GM19240 (cell line): ENCODE results near the gene DCP1B.

Experiments
- DNase-seq: peaks from one replicate; pipeline ENCODE4 v3.0.0; 2011; ENCODE audit warnings: low spot score; ENCODE audit not compliant: insufficient read length

DCP1B gene

DNA sequence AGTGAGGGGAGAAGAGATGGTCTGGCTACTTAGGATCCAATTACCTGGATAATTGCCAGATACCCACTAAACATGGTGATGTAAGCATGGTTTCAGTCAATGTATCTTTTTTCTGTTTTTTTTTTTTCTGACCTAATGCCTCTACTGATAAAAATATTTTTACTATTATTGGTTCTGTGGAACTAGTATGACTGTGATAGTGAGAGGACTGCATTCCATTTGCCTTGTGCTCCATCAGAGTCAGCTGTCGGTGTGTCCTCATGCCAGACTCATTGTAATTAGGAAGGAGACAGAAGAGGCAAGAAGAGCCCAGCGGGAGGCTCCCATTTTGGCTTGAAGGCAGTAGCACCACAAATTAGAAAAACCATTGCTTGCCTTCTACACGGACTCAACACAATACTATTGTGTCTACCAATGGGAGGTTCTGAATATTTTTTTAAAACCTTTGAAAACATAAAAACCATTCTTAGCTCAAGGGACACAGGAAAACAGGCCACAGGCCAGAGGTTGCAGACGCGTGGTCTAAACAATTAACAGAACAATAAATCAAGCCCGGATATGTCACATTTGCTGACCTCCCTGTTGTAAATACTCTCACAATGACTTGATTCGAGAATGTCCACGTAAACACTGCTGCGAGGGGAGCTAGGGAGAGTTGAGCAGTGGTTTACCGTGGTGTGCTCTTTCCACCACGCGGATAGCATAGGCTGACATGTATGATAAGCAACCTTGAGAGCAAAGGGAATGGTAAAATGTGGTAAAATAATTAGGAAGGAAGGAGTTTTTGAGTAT is 13.5 kb upstream of the DCP1B start:
- no peak for DNase-seq

GRCh38 chr12:2016862-2017545 is 12.7 kb upstream of the DCP1B start:
- DNase-seq = no peak

- DNase-seq = no peak
Observed at GRCh38 chr12:2014231-2014630, 10.0 kb upstream of the DCP1B start.

- DNase-seq = no peak
Observed at GRCh38 chr12:2013527-2014223, 9.4 kb upstream of the DCP1B start.

- no peak for DNase-seq
Observed at GRCh38 chr12:2013086-2013485, 8.8 kb upstream of the DCP1B start.

DNA sequence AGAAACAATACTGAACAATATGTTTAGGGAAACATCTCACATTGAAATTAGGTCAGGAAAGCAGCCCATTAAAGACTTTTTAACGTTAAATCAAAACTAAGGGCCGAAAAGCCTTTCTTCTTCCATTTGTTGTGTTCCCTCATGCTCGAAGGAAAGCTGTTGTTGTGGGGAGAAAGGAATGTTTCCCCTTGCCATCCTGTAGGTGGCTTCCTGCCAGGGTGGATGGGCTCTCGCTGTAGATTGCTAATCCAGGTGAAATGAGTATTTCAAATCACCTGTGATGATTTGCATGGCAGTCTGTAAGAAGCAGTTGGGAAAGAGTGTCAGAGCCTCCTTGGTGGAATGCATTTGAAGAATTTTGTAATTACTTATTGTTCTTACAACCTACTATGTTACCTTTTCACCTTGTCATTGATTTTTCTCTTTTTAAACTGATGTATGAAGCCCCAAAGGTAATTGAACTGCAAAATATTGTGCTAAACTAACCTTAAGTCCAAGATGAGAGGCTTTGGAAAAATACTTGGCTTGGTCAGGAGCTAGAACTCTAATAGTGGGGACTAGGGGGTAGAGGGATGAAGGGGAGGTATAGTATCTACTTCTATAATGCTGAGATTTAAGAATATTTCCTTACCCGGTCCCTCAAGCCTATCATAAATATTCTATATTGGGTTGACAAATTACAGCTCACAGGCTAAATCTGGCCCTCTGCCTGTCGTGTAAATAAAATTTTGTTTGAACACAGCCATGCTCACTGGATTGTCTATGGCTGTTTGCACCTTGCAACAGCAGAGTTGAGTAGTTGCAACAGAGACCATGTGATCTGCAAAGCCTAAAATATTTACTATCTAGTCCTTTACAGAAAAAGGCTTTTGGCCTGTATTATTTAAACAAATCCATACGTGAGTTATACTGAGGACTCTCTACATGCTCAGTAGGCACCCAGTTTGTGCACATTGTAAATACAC is 7.7 kb upstream of the DCP1B start:
- no peak for DNase-seq

DNA sequence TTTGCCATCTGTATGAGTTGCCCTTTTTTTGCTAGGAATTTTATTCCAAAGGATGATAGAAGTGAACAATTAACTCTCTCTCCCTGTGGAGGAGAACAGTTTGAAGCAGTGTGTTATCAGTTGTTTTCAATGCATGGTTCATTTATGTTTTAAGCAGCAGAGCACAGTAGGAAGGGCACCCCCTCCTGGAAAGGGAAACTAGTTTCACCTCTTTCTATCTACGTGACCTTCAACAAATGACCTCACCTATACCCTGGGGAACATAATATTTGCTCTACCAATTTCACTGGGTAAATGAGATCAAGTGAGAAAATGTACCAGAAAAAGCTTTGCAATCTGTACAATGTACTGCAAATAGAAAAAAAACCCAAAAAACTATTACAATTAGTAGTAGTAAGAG is 5.4 kb upstream of the DCP1B start:
- no peak for DNase-seq

- no peak for DNase-seq
Observed at GRCh38 chr12:2008677-2009076, 4.4 kb upstream of the DCP1B start.

- no peak for DNase-seq
Observed at GRCh38 chr12:2003676-2004112, 563 bp downstream of the DCP1B start.

DNA sequence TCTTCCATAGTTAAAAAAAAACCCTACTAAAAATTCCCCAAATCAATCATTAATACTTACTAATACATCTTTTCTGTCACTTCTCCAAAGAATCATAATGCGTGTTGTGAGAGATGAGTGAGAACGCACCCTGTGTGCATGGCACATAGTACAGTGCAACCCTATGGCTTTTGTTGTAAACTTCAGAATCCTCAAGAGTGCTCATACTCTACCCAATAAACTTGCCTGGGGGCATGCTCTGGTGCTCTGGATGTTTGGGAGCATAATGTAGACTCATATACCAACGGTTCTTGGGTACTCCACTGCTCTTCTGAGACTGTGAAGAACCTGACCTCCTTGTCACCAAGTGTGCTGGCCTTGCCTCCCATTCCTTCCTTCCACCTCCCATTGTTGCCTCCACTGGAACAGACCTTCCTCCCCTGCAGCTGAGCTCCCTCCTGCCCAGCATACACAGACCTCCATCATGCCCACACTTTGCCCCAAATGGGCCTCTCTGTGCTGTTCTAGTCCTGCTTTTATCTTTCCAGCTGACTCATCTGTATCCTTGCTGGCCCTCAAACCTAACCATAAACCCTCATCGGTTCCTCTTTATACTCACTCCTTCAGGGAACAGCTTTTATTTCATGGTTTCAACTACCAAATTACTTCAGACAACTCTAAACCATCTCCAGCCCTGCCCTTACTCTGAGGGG is 8.9 kb downstream of the DCP1B start:
- no peak for DNase-seq

DNA sequence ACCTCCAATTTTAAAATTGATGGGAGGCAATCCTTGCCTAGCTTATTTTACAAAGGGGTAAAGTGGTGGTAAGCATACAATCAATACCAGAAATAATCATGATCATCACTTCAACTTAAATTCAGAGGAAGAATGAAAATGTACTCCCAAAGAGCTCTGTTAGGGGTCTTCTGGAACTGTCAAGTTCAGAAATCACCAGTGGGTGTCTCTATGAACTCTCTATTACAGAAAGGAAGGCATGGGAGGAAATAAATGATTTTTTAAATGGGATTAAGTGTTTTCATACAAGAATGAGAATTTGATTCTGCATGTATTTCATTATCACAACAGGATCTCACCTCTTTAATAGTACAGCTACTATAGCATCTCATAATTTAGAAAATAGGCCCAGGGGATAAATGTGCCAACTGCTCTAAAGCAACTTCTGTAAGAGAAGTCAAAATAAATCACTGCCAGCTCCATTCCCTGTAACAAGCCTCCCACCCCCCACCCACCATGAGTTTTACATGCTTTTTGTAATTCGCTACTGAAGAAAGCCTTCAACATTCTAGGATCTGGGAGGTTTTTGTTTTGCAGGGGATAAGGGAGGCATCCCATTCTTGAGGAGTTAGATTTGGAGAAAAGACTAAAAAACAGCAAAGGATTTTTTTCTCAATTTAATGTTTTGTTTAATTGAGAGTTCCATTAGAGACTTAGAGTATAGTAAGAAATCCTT is 9.7 kb downstream of the DCP1B start:
- no peak for DNase-seq

- no peak for DNase-seq
Observed at GRCh38 chr12:1993871-1994371, 10.3 kb downstream of the DCP1B start.

DNA sequence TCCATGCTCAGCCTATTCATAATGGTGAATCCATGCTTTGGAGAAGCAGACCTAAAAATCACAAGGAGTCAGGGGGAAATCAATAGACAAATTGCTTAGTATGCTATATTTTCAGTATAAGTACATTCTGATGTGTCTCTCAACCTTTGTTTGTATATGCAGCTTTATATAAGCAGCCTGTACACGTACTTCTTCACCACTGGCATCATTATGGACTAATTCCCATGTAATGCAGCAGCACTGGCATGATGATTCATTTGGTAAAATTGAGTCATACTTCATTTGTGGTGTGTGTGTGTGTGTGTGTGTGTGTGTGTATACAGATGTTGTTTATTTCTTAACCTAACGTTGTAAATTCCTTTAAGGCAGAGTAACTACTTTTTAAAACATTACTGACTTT is 10.9 kb downstream of the DCP1B start:
- DNase-seq = no peak

- no peak for DNase-seq
Observed at GRCh38 chr12:1992732-1993131, 11.5 kb downstream of the DCP1B start.

- DNase-seq = no peak
Observed at GRCh38 chr12:1989111-1989510, 15.1 kb downstream of the DCP1B start.

GRCh38 chr12:1984759-1985158 is 19.5 kb downstream of the DCP1B start:
- no peak for DNase-seq

- DNase-seq = no peak
Observed at GRCh38 chr12:1980282-1980681, 24.0 kb downstream of the DCP1B start.

DNA sequence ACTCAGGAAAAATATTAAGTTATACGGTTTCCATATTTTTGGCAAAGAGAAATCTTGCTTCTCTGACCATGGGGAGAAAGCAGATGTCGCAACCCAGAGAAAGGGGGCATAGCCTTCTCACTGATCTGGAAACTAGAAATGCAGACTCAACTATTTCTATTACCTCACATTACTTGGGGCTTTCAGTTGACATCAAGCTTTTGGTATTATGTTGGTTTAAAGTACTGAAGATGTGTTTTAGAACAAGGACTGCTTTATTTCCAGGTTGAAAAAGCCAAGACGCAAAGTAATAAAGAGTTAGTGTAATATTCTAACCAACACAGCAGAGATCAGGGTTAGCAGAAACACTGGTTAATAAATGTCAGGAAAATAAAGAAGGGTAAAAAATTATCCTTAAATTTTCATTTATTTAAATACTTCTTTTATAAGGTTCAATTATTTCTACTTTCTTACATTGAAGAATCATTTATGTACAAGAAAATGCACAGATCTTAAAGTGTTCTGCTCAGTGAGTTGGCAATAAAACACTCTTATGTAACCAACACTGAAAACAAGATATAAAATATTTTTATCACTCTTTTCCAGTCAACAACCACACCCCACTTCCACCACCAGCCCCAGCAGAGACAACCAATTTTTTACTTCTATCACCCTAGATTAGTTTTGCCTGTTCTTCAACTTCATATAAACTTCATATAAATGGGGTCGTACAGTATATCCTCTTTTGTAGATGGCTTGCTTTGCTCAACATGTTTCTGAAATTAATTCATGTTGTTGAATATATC is 26.0 kb downstream of the DCP1B start:
- no peak for DNase-seq

DNA sequence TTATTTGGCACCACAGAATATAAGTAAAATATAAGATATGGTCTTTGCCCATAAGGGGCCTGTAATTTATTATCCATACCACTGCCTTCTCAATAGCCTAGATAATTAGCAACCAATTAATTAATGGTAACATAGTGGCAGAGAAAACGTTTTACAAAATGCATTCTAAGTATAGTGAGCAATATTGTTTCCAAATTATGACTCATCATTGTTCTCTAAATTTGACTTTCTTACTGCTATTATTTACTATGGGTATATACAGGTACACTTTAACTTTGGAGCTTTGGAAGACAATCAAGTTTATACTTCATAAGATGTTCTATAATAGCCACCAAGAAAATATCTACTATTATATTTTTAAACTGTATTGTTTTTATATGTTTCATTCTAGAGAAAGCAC is 26.7 kb downstream of the DCP1B start:
- DNase-seq = no peak
